HEK293 (cell line): ENCODE results near the gene VPS11.

Experiments used
- GLI2 ChIP-seq: fragments of 450-650 bp; formaldehyde crosslinking; IDR thresholded peaks from 2 replicates; pipeline ENCODE4; 2017; ENCODE audit warnings: missing biosample characterization, missing genetic modification characterization, low read depth, borderline replicate concordance
- GLIS2 ChIP-seq: fragments of 450-650 bp; formaldehyde crosslinking; IDR thresholded peaks from 2 replicates; pipeline ENCODE4 v1.5.1; 2016; ENCODE audit warnings: missing biosample characterization, missing genetic modification characterization
- IKZF3 ChIP-seq: fragments of 450-650 bp; IDR thresholded peaks from 2 replicates; pipeline ENCODE4 v1.5.0; 2018; ENCODE audit warnings: missing biosample characterization, mild to moderate bottlenecking, missing genetic modification characterization, moderate library complexity
- KLF7 ChIP-seq: fragments of 450-650 bp; formaldehyde crosslinking; IDR thresholded peaks from 2 replicates; pipeline ENCODE4 v1.5.1; 2016; ENCODE audit warnings: missing biosample characterization, missing genetic modification characterization, borderline replicate concordance
- MZF1 ChIP-seq: fragments of 450-650 bp; formaldehyde crosslinking; IDR thresholded peaks from 2 replicates; pipeline ENCODE4 v1.5.1; 2017; ENCODE audit warnings: missing biosample characterization, missing genetic modification characterization, borderline replicate concordance
- SETDB1 ChIP-seq: IDR thresholded peaks from one replicate; pipeline ENCODE4 v1.6.1; 2017; ENCODE audit warnings: mild to moderate bottlenecking, low read length, moderate library complexity, mixed read lengths; ENCODE audit not compliant: insufficient read length
- SP2 ChIP-seq: fragments of 450-650 bp; formaldehyde crosslinking; IDR thresholded peaks from 2 replicates; pipeline ENCODE4 v1.5.1; 2016; ENCODE audit warnings: missing biosample characterization, missing genetic modification characterization
- YY2 ChIP-seq: fragments of 450-650 bp; formaldehyde crosslinking; IDR thresholded peaks from 2 replicates; pipeline ENCODE4 v1.5.1; 2016; ENCODE audit warnings: missing biosample characterization, missing genetic modification characterization
- ZFHX2 ChIP-seq: fragments of 450-650 bp; formaldehyde crosslinking; conservative IDR thresholded peaks from 2 replicates; pipeline ENCODE4 v1.5.1; 2016; ENCODE audit warnings: missing biosample characterization, missing genetic modification characterization
- ZNF112 ChIP-seq: fragments of 450-650 bp; formaldehyde crosslinking; IDR thresholded peaks from 2 replicates; pipeline ENCODE4 v1.5.0; 2017; ENCODE audit warnings: missing biosample characterization, missing genetic modification characterization
- ZNF121 ChIP-seq: fragments of 450-650 bp; formaldehyde crosslinking; IDR thresholded peaks from 2 replicates; pipeline ENCODE4 v1.5.1; 2016; ENCODE audit warnings: missing biosample characterization, missing genetic modification characterization
- ZNF155 ChIP-seq: fragments of 450-650 bp; formaldehyde crosslinking; IDR thresholded peaks from 2 replicates; pipeline ENCODE4 v1.5.1; 2016; ENCODE audit warnings: missing biosample characterization, missing genetic modification characterization
- ZNF223 ChIP-seq: fragments of 450-650 bp; formaldehyde crosslinking; IDR thresholded peaks from 2 replicates; pipeline ENCODE4 v1.5.1; 2016; ENCODE audit warnings: missing biosample characterization, missing genetic modification characterization
- ZNF239 ChIP-seq: fragments of 450-650 bp; formaldehyde crosslinking; IDR thresholded peaks from 2 replicates; pipeline ENCODE4 v1.5.1; 2016; ENCODE audit warnings: missing biosample characterization, missing genetic modification characterization
- ZNF292 ChIP-seq: fragments of 450-650 bp; formaldehyde crosslinking; IDR thresholded peaks from 2 replicates; pipeline ENCODE4 v1.5.1; 2016; ENCODE audit warnings: low read depth, missing biosample characterization, missing genetic modification characterization, borderline replicate concordance
- ZNF404 ChIP-seq: fragments of 450-650 bp; formaldehyde crosslinking; IDR thresholded peaks from 2 replicates; pipeline ENCODE4 v1.5.1; 2017; ENCODE audit warnings: missing biosample characterization, missing genetic modification characterization
- ZNF433 ChIP-seq: fragments of 450-650 bp; formaldehyde crosslinking; IDR thresholded peaks from 2 replicates; pipeline ENCODE4 v1.5.1; 2016; ENCODE audit warnings: missing biosample characterization, missing genetic modification characterization, low read depth
- ZNF548 ChIP-seq: fragments of 450-650 bp; formaldehyde crosslinking; IDR thresholded peaks from 2 replicates; pipeline ENCODE4 v1.5.1; 2016; ENCODE audit warnings: missing biosample characterization, missing genetic modification characterization
- ZNF558 ChIP-seq: fragments of 450-650 bp; formaldehyde crosslinking; IDR thresholded peaks from 2 replicates; pipeline ENCODE4 v1.5.1; 2016; ENCODE audit warnings: missing biosample characterization, missing genetic modification characterization
- ZNF624 ChIP-seq: fragments of 450-650 bp; formaldehyde crosslinking; IDR thresholded peaks from 2 replicates; pipeline ENCODE4 v1.5.1; 2017; ENCODE audit warnings: missing biosample characterization, missing genetic modification characterization
- ZNF768 ChIP-seq: fragments of 450-650 bp; formaldehyde crosslinking; IDR thresholded peaks from 2 replicates; pipeline ENCODE4 v1.5.1; 2018; ENCODE audit warnings: missing biosample characterization, mild to moderate bottlenecking, missing genetic modification characterization
- ZNF792 ChIP-seq: fragments of 450-650 bp; formaldehyde crosslinking; IDR thresholded peaks from 2 replicates; pipeline ENCODE4 v1.5.1; 2016; ENCODE audit warnings: missing biosample characterization, missing genetic modification characterization
- ZNF843 ChIP-seq: fragments of 450-650 bp; formaldehyde crosslinking; IDR thresholded peaks from 2 replicates; pipeline ENCODE4 v1.5.1; 2016; ENCODE audit warnings: missing biosample characterization, missing genetic modification characterization
- ZSCAN23 ChIP-seq: fragments of 450-650 bp; formaldehyde crosslinking; IDR thresholded peaks from 2 replicates; pipeline ENCODE4 v1.5.1; 2016; ENCODE audit warnings: missing biosample characterization, missing genetic modification characterization
- TF ChIP-seq, protein P1 (sequence below): fragments of 450-650 bp; formaldehyde crosslinking; IDR thresholded peaks from 2 replicates; pipeline ENCODE4 v1.5.1; 2016; ENCODE audit warnings: missing biosample characterization, missing genetic modification characterization
- TF ChIP-seq, protein P2 (sequence below): fragments of 450-650 bp; formaldehyde crosslinking; IDR thresholded peaks from 2 replicates; pipeline ENCODE4 v1.5.1; 2016; ENCODE audit warnings: missing biosample characterization, missing genetic modification characterization
- TF ChIP-seq, protein P3 (sequence below): fragments of 450-650 bp; formaldehyde crosslinking; IDR thresholded peaks from 2 replicates; pipeline ENCODE4 v1.5.1; 2016; ENCODE audit warnings: missing biosample characterization, missing genetic modification characterization
- TF ChIP-seq, protein P4 (sequence below): fragments of 450-650 bp; formaldehyde crosslinking; IDR thresholded peaks from 2 replicates; pipeline ENCODE4 v1.5.1; 2016; ENCODE audit warnings: missing biosample characterization, missing genetic modification characterization
- TF ChIP-seq, protein P5 (sequence below): sonication (generic); formaldehyde crosslinking; IDR thresholded peaks from 2 replicates; pipeline ENCODE4 v1.8.1; 2022; ENCODE audit warnings: mild to moderate bottlenecking, moderate library complexity, missing genetic modification reagents
- TF ChIP-seq, protein P6 (sequence below): fragments of 450-650 bp; formaldehyde crosslinking; IDR thresholded peaks from 2 replicates; pipeline ENCODE4 v1.5.1; 2016; ENCODE audit warnings: missing biosample characterization, missing genetic modification characterization

The VPS11 gene

DNA sequence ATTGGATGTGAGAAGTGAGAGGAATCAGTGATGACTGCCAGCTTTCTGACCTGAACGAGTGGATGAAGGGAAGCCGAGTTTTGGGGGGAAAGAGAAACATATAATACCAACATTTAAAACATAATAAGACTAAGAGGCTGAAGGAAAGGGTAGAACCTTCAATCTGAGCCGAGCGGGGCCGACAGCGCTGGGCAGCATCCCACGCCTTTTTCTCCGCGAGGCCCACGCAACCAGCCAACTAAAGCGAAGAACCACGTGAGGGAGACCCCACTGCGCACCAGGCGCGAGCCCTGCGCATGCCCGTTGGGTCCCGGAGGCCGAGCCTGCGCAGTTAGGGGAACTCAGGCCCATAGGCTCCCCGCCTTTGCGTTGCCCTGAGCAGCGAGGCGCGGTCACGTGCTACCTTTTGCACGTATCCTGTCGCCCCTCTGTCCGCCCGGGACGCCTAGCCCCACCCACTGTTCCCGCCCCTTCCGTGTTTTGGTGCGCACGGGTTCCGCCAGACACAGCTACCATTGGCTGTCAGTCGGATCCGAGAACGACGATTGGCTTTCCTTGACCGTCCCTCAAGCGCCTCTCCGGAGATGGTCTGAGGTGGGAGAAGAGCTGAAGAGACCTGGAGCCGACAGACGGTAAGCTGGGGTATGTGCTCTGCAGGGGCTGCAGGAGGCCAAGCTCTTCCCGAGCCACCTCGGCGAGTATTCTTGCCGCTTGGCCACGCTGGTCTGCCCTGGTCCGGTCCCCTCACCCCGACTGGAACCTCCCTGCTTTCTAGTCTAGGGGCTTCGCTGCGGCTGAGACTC, 53.6 kb downstream of the VPS11 start, which contains the start of gene HINFP (continued):
- TF ChIP-seq ZNF155 (tag by site-specific recombination): no peak
- TF ChIP-seq MZF1 (tag by site-specific recombination): no peak
- TF ChIP-seq SETDB1: no peak
- TF ChIP-seq ZNF768 (tag by site-specific recombination): no peak
- no peak for TF ChIP-seq GLI2 (tag by site-specific recombination)
- no peak for TF ChIP-seq ZNF239 (tag by site-specific recombination)
- peak; percentile 21; the same call in 1 of the 2 replicates for TF ChIP-seq KLF7 (tag by site-specific recombination)
- no peak for TF ChIP-seq ZNF112 (tag by site-specific recombination)
- no peak for TF ChIP-seq ZNF792
- TF ChIP-seq ZNF548 (tag by site-specific recombination): no peak
- TF ChIP-seq ZNF433: no peak
- TF ChIP-seq SP2 (tag by site-specific recombination): peak; percentile 98
- TF ChIP-seq, protein P1, sequence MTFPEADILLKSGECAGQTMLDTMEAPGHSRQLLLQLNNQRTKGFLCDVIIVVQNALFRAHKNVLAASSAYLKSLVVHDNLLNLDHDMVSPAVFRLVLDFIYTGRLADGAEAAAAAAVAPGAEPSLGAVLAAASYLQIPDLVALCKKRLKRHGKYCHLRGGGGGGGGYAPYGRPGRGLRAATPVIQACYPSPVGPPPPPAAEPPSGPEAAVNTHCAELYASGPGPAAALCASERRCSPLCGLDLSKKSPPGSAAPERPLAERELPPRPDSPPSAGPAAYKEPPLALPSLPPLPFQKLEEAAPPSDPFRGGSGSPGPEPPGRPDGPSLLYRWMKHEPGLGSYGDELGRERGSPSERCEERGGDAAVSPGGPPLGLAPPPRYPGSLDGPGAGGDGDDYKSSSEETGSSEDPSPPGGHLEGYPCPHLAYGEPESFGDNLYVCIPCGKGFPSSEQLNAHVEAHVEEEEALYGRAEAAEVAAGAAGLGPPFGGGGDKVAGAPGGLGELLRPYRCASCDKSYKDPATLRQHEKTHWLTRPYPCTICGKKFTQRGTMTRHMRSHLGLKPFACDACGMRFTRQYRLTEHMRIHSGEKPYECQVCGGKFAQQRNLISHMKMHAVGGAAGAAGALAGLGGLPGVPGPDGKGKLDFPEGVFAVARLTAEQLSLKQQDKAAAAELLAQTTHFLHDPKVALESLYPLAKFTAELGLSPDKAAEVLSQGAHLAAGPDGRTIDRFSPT (tag by site-specific recombination): peak; percentile 53; the same call in 1 of the 2 replicates
- TF ChIP-seq ZNF558: no peak
- peak; percentile 89 for TF ChIP-seq ZFHX2 (tag by site-specific recombination)
- no peak for TF ChIP-seq ZNF404 (tag by site-specific recombination)
- TF ChIP-seq, protein P2, sequence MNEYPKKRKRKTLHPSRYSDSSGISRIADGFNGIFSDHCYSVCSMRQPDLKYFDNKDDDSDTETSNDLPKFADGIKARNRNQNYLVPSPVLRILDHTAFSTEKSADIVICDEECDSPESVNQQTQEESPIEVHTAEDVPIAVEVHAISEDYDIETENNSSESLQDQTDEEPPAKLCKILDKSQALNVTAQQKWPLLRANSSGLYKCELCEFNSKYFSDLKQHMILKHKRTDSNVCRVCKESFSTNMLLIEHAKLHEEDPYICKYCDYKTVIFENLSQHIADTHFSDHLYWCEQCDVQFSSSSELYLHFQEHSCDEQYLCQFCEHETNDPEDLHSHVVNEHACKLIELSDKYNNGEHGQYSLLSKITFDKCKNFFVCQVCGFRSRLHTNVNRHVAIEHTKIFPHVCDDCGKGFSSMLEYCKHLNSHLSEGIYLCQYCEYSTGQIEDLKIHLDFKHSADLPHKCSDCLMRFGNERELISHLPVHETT (tag by site-specific recombination): peak; percentile 69; the same call in 1 of the 2 replicates
- TF ChIP-seq ZNF624 (tag by site-specific recombination): no peak
- TF ChIP-seq ZNF292 (tag by site-specific recombination): no peak
- TF ChIP-seq, protein P3, sequence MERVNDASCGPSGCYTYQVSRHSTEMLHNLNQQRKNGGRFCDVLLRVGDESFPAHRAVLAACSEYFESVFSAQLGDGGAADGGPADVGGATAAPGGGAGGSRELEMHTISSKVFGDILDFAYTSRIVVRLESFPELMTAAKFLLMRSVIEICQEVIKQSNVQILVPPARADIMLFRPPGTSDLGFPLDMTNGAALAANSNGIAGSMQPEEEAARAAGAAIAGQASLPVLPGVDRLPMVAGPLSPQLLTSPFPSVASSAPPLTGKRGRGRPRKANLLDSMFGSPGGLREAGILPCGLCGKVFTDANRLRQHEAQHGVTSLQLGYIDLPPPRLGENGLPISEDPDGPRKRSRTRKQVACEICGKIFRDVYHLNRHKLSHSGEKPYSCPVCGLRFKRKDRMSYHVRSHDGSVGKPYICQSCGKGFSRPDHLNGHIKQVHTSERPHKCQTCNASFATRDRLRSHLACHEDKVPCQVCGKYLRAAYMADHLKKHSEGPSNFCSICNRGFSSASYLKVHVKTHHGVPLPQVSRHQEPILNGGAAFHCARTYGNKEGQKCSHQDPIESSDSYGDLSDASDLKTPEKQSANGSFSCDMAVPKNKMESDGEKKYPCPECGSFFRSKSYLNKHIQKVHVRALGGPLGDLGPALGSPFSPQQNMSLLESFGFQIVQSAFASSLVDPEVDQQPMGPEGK (tag by site-specific recombination): no peak; the same call in 1 of the 2 replicates
- TF ChIP-seq, protein P4, sequence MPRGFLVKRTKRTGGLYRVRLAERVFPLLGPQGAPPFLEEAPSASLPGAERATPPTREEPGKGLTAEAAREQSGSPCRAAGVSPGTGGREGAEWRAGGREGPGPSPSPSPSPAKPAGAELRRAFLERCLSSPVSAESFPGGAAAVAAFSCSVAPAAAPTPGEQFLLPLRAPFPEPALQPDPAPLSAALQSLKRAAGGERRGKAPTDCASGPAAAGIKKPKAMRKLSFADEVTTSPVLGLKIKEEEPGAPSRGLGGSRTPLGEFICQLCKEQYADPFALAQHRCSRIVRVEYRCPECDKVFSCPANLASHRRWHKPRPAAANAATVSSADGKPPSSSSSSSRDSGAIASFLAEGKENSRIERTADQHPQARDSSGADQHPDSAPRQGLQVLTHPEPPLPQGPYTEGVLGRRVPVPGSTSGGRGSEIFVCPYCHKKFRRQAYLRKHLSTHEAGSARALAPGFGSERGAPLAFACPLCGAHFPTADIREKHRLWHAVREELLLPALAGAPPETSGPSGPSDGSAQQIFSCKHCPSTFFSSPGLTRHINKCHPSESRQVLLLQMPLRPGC (tag by site-specific recombination): 0 out of 2 replicates have a peak, but pooled peaks have one; percentile 6
- no peak for TF ChIP-seq ZNF121 (tag by site-specific recombination)
- no peak for TF ChIP-seq YY2 (tag by site-specific recombination)
- TF ChIP-seq, protein P5, sequence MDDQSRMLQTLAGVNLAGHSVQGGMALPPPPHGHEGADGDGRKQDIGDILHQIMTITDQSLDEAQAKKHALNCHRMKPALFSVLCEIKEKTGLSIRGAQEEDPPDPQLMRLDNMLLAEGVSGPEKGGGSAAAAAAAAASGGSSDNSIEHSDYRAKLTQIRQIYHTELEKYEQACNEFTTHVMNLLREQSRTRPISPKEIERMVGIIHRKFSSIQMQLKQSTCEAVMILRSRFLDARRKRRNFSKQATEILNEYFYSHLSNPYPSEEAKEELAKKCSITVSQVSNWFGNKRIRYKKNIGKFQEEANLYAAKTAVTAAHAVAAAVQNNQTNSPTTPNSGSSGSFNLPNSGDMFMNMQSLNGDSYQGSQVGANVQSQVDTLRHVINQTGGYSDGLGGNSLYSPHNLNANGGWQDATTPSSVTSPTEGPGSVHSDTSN (CRISPR knock-in tag): peak; percentile 75; the same call in 1 of the 2 replicates
- TF ChIP-seq ZNF223 (tag by site-specific recombination): no peak
- 0 out of 2 replicates have a peak, but pooled peaks have one; percentile 36 for TF ChIP-seq ZSCAN23
- 0 out of 2 replicates have a peak, but pooled peaks have one; percentile 32 for TF ChIP-seq ZNF843 (tag by site-specific recombination)
- no peak for TF ChIP-seq IKZF3 (tag by site-specific recombination)
- TF ChIP-seq, protein P6, sequence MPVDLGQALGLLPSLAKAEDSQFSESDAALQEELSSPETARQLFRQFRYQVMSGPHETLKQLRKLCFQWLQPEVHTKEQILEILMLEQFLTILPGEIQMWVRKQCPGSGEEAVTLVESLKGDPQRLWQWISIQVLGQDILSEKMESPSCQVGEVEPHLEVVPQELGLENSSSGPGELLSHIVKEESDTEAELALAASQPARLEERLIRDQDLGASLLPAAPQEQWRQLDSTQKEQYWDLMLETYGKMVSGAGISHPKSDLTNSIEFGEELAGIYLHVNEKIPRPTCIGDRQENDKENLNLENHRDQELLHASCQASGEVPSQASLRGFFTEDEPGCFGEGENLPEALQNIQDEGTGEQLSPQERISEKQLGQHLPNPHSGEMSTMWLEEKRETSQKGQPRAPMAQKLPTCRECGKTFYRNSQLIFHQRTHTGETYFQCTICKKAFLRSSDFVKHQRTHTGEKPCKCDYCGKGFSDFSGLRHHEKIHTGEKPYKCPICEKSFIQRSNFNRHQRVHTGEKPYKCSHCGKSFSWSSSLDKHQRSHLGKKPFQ (tag by site-specific recombination): no peak; the same call in 1 of the 2 replicates
- TF ChIP-seq GLIS2 (tag by site-specific recombination): peak; percentile 84
